Measurements from ENCODE around the gene SAMD11. TPM values are rescaled to one million over a fixed set of nuclear protein-coding genes. Genes with fewer than 3 reads are reported as not detected.

Gene SAMD11
- total RNA-seq, 1 donor from 2014 or later = 11.1 TPM

DNA sequence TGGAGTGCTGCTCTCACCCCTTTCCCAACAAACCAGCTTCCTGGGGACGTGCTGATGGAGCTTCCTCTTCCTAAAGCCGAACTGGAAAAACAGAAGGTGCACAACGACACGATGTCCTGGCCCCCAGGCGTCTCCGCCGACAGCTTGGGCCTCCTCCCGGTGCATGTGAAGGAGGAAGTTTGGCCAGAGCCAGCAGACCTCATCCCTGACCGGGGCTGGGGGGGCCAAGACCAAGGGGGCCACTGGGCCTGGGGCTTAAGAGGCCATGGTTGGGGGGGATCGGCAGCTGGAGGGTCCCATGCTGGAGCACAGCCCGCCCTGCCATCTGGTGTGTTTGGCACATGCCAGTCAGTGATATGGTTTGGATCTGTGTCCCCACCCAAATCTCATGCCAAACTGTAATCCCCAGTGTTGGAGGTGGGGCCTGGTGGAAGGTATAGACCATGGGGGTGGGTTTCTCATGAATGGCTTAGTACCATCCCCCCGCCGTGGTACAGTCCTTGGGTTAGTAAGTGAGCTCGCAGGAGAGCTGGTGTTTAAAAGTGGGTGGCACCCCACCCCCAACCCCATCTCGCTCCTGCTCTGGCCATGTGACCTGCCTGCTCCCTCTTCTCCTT is 69.8 kb downstream of the SAMD11 start:
- DNase-seq (ENCODE audit: low spot score) = no peak

Other genes starting within 250 kb of the SAMD11 start
- not detected for gene OR4F16, start 237.3 kb upstream of the SAMD11 start, total RNA-seq (ENCODE audit: insufficient read depth, low replicate concordance)
- gene NOC2L, start 35.3 kb downstream of the SAMD11 start, total RNA-seq (ENCODE audit: insufficient read depth, low replicate concordance) = 26.2 TPM
- gene KLHL17, start 36.7 kb downstream of the SAMD11 start, total RNA-seq (ENCODE audit: insufficient read depth, low replicate concordance) = 3.4 TPM
- 1.2 TPM for gene PLEKHN1, start 42.6 kb downstream of the SAMD11 start, total RNA-seq (ENCODE audit: insufficient read depth, low replicate concordance)
- gene PERM1, start 58.2 kb downstream of the SAMD11 start, total RNA-seq (ENCODE audit: insufficient read depth, low replicate concordance) = 0.96 TPM
- 40.2 TPM for gene HES4, start 76.2 kb downstream of the SAMD11 start, total RNA-seq (ENCODE audit: insufficient read depth, low replicate concordance)
- gene ISG15, start 89.6 kb downstream of the SAMD11 start, total RNA-seq (ENCODE audit: insufficient read depth, low replicate concordance) = 54.9 TPM
- gene AGRN, start 96.2 kb downstream of the SAMD11 start, total RNA-seq (ENCODE audit: insufficient read depth, low replicate concordance) = 68.4 TPM
- 1.9 TPM for gene RNF223, start 150.4 kb downstream of the SAMD11 start, total RNA-seq (ENCODE audit: insufficient read depth, low replicate concordance)
- 7.7 TPM for gene C1orf159, start 192.2 kb downstream of the SAMD11 start, total RNA-seq (ENCODE audit: insufficient read depth, low replicate concordance)
- not detected for gene TTLL10, start 250.0 kb downstream of the SAMD11 start, total RNA-seq (ENCODE audit: insufficient read depth, low replicate concordance)

All from umbilical cord (tissue), 2 donors.